Activated naive CD4-positive, alpha-beta T cell treated with anti-CD3 and anti-CD28 coated beads, Interleukin-2, amount 50 U/mL, for 24 hours (primary cell): Measurements from ENCODE around the gene TMEM161B.
A peak's percentile ranks its signal among the peaks of the same experiment; 100 is the strongest.
"Not testable (repeated sequence)": the region's sequence is repeated elsewhere in the genome, so short reads cannot be mapped to it uniquely, and the experiment has no call there.

Experiments used
- H3K27ac Mint-ChIP-seq: one replicate; pipeline ENCODE4 v1.8.0; 2021; ENCODE audit warnings: mild to moderate bottlenecking, mixed read lengths
- H3K27me3 Mint-ChIP-seq: one replicate; pipeline ENCODE4 v1.8.0; 2021; ENCODE audit warnings: mixed read lengths
- H3K36me3 Mint-ChIP-seq: one replicate; pipeline ENCODE4 v1.8.0; 2021; ENCODE audit warnings: mixed read lengths
- H3K4me1 Mint-ChIP-seq: one replicate; pipeline ENCODE4 v1.8.0; 2021; ENCODE audit warnings: mixed read lengths
- H3K4me3 Mint-ChIP-seq: one replicate; pipeline ENCODE4 v1.8.0; 2021; ENCODE audit warnings: mild to moderate bottlenecking, mixed read lengths
- H3K9me3 Mint-ChIP-seq: one replicate; pipeline ENCODE4 v1.8.0; 2021; ENCODE audit warnings: mixed read lengths

Gene TMEM161B

GRCh38 chr5:88268385-88269184 lies at the start of gene TMEM161B:
TSS of gene TMEM161B (minus strand) at chr5:88268845. CDS start at chr5:88268723, 122 bp downstream.
- H3K27me3 Mint-ChIP-seq: no peaks in the 10 kb centered on the region
- peak within 1 kb of the TSS; percentile 100 for H3K4me3 Mint-ChIP-seq
- peaks cover 33% of the 10 kb centered on the region for H3K36me3 Mint-ChIP-seq
- H3K9me3 Mint-ChIP-seq: no peaks in the 10 kb centered on the region
- peak within 1 kb of the TSS; percentile 99 for H3K27ac Mint-ChIP-seq
- H3K4me1 Mint-ChIP-seq: peaks cover 68% of the 10 kb centered on the region

- Mint-ChIP-seq H3K4me1 (no peaks in the 10 kb centered on the region), H3K4me3 (no peak overlapping the region), H3K9me3 (peaks cover 12% of the 10 kb centered on the region), H3K27me3 (peaks cover 8% of the 10 kb centered on the region), H3K36me3 (peaks cover 10% of the 10 kb centered on the region), H3K27ac (no peak overlapping the region)
These were observed 35.7 kb upstream of the TMEM161B start for GRCh38 chr5:88304356-88304755.

GRCh38 chr5:88298425-88298824 lies 29.8 kb upstream of the TMEM161B start:
- peaks cover 5% of the 10 kb centered on the region for H3K27me3 Mint-ChIP-seq
- H3K27ac Mint-ChIP-seq: no peak overlapping the region
- no peaks in the 10 kb centered on the region for H3K4me1 Mint-ChIP-seq
- H3K9me3 Mint-ChIP-seq: peaks cover 5% of the 10 kb centered on the region
- no peak overlapping the region for H3K4me3 Mint-ChIP-seq
- H3K36me3 Mint-ChIP-seq: peaks cover 9% of the 10 kb centered on the region

- Mint-ChIP-seq H3K36me3 (peaks cover 8% of the 10 kb centered on the region), H3K4me3 (no peak overlapping the region), H3K27me3 (no peaks in the 10 kb centered on the region), H3K27ac (no peak overlapping the region), H3K4me1 (no peaks in the 10 kb centered on the region), H3K9me3 (no peaks in the 10 kb centered on the region)
These were observed 22.2 kb upstream of the TMEM161B start for GRCh38 chr5:88290801-88291200.

GRCh38 chr5:88288528-88289197 lies 20.0 kb upstream of the TMEM161B start:
- Mint-ChIP-seq H3K4me1 (no peaks in the 10 kb centered on the region), H3K27ac (no peak overlapping the region), H3K9me3 (no peaks in the 10 kb centered on the region), H3K27me3 (no peaks in the 10 kb centered on the region), H3K36me3 (peaks cover 8% of the 10 kb centered on the region), H3K4me3 (no peak overlapping the region)

- Mint-ChIP-seq H3K4me3 (no peak overlapping the region), H3K27me3 (no peaks in the 10 kb centered on the region), H3K27ac (no peak overlapping the region), H3K36me3 (peaks cover 11% of the 10 kb centered on the region), H3K4me1 (no peaks in the 10 kb centered on the region), H3K9me3 (no peaks in the 10 kb centered on the region)
These were observed 19.3 kb upstream of the TMEM161B start for GRCh38 chr5:88287846-88288527.

- H3K27me3 Mint-ChIP-seq: no peaks in the 10 kb centered on the region
- peaks cover 13% of the 10 kb centered on the region for H3K36me3 Mint-ChIP-seq
- no peak overlapping the region for H3K4me3 Mint-ChIP-seq
- no peaks in the 10 kb centered on the region for H3K4me1 Mint-ChIP-seq
- H3K27ac Mint-ChIP-seq: no peak overlapping the region
- no peaks in the 10 kb centered on the region for H3K9me3 Mint-ChIP-seq
These were observed 18.7 kb upstream of the TMEM161B start for GRCh38 chr5:88287302-88287701.

GRCh38 chr5:88283690-88284089 lies 15.0 kb upstream of the TMEM161B start:
- Mint-ChIP-seq H3K27me3 (no peaks in the 10 kb centered on the region), H3K4me3 (no peak overlapping the region), H3K36me3 (peaks cover 7% of the 10 kb centered on the region), H3K4me1 (peaks cover 4% of the 10 kb centered on the region), H3K9me3 (no peaks in the 10 kb centered on the region), H3K27ac (no peak overlapping the region)

- peaks cover 4% of the 10 kb centered on the region for H3K4me1 Mint-ChIP-seq
- peaks cover 11% of the 10 kb centered on the region for H3K36me3 Mint-ChIP-seq
These were observed 12.7 kb upstream of the TMEM161B start for GRCh38 chr5:88281322-88281721.

GRCh38 chr5:88279584-88279983 lies 10.9 kb upstream of the TMEM161B start:
- H3K9me3 Mint-ChIP-seq: no peaks in the 10 kb centered on the region
- H3K4me3 Mint-ChIP-seq: no peak overlapping the region
- H3K27me3 Mint-ChIP-seq: no peaks in the 10 kb centered on the region
- H3K36me3 Mint-ChIP-seq: peaks cover 16% of the 10 kb centered on the region
- peaks cover 11% of the 10 kb centered on the region for H3K4me1 Mint-ChIP-seq
- peak overlapping the region; percentile 37 for H3K27ac Mint-ChIP-seq

More at GRCh38 chr5:88281322-88281721, 12.7 kb upstream of the TMEM161B start:
- no peaks in the 10 kb centered on the region for H3K27me3 Mint-ChIP-seq
- H3K9me3 Mint-ChIP-seq: no peaks in the 10 kb centered on the region
- no peak overlapping the region for H3K4me3 Mint-ChIP-seq
- H3K27ac Mint-ChIP-seq: no peak overlapping the region

GRCh38 chr5:88276378-88276777 lies 7.7 kb upstream of the TMEM161B start:
- peaks cover 30% of the 10 kb centered on the region for H3K4me1 Mint-ChIP-seq
- H3K4me3 Mint-ChIP-seq: no peak overlapping the region
- no peaks in the 10 kb centered on the region for H3K9me3 Mint-ChIP-seq
- H3K27me3 Mint-ChIP-seq: no peaks in the 10 kb centered on the region
- peaks cover 18% of the 10 kb centered on the region for H3K36me3 Mint-ChIP-seq
- H3K27ac Mint-ChIP-seq: no peak overlapping the region

GRCh38 chr5:88275581-88275980 lies 6.9 kb upstream of the TMEM161B start:
- peaks cover 23% of the 10 kb centered on the region for H3K36me3 Mint-ChIP-seq
- no peak overlapping the region for H3K27ac Mint-ChIP-seq
- no peaks in the 10 kb centered on the region for H3K27me3 Mint-ChIP-seq
- no peak overlapping the region for H3K4me3 Mint-ChIP-seq
- H3K4me1 Mint-ChIP-seq: peaks cover 34% of the 10 kb centered on the region
- H3K9me3 Mint-ChIP-seq: no peaks in the 10 kb centered on the region

GRCh38 chr5:88269222-88269771 lies 652 bp upstream of the TMEM161B start:
- H3K4me3 Mint-ChIP-seq: peak overlapping the region; percentile 100
- H3K36me3 Mint-ChIP-seq: peaks cover 28% of the 10 kb centered on the region
- peaks cover 67% of the 10 kb centered on the region for H3K4me1 Mint-ChIP-seq

GRCh38 chr5:88264565-88264964 lies 4.1 kb downstream of the TMEM161B start:
- Mint-ChIP-seq H3K36me3 (peaks cover 31% of the 10 kb centered on the region), H3K4me1 (peaks cover 59% of the 10 kb centered on the region)
- not testable (repeated sequence) for H3K4me3 Mint-ChIP-seq, H3K27me3 Mint-ChIP-seq, H3K9me3 Mint-ChIP-seq, H3K27ac Mint-ChIP-seq

More at GRCh38 chr5:88269222-88269771, 652 bp upstream of the TMEM161B start:
- Mint-ChIP-seq H3K9me3 (no peaks in the 10 kb centered on the region), H3K27me3 (no peaks in the 10 kb centered on the region), H3K27ac (peak overlapping the region; percentile 99)

- Mint-ChIP-seq H3K36me3 (peaks cover 34% of the 10 kb centered on the region), H3K27me3 (no peaks in the 10 kb centered on the region), H3K4me3 (no peak overlapping the region), H3K9me3 (no peaks in the 10 kb centered on the region), H3K4me1 (peaks cover 60% of the 10 kb centered on the region), H3K27ac (no peak overlapping the region)
These were observed 5.3 kb downstream of the TMEM161B start for GRCh38 chr5:88263349-88263748.
